Stimulated activated CD8-positive, alpha-beta memory T cell treated with anti-CD3 and anti-CD28 coated beads, Interleukin-4, amount 100 ng/mL, for 48 hours (primary cell): Measurements from ENCODE around the gene OTP.
"Not testable (repeated sequence)": the region's sequence is repeated elsewhere in the genome, so short reads cannot be mapped to it uniquely, and the experiment has no call there.

Experiments used
- DNase-seq: peaks from one replicate; pipeline ENCODE4 v3.0.0-alpha.2; 2020

The OTP gene

GRCh38 chr5:77599679-77600078 is 38.8 kb downstream of the OTP start:
- DNase-seq = no peak

GRCh38 chr5:77590347-77590746 is 48.2 kb downstream of the OTP start:
- no peak for DNase-seq

- DNase-seq = no peak
Observed at GRCh38 chr5:77588175-77588574, 50.3 kb downstream of the OTP start.

- DNase-seq = no peak
Observed at GRCh38 chr5:77586101-77586500, 52.4 kb downstream of the OTP start.

GRCh38 chr5:77582143-77582542 is 56.4 kb downstream of the OTP start:
- DNase-seq = not testable (repeated sequence)
